ENCODE measurements around the gene NRXN3.

DNA sequence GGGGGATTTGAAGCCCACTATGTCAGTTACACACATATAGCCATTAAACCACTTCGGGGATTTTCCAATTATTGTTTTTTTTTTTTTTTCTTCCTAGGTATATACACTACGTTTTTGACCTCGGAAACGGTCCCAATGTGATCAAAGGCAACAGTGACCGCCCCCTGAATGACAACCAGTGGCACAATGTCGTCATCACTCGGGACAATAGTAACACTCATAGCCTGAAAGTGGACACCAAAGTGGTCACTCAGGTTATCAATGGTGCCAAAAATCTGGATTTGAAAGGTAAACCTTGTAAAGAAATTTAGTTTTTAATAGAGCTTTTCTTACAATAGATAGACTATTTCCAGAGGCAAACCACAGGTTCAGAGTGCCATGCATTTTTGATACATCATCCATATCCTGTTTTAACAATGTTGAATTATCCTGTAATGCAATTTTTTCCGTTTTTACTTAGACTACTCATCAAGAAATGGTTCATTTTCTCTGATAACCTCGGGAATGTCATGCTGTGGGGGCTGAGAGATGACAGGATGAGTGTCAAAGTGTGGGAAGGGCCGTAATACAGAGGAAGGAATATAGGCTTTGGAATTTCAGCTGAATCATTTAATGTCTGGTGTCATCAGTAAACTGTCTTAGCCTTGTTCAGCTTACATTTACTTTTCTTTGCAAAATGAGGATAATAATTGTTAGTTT is 797.1 kb downstream of the NRXN3 start:
- TF ChIP-seq HDAC2 (CRISPR knock-in tag; IDR thresholded peaks at IDR 0.05), result no peak
- TF ChIP-seq STAG1 (CRISPR knock-in tag; IDR thresholded peaks at IDR 0.05), result no peak
- no peak for TF ChIP-seq MAX (IDR thresholded peaks at IDR 0.05)
- no peak for TF ChIP-seq ZNF562 (CRISPR knock-in tag; IDR thresholded peaks at IDR 0.05; ENCODE audit: borderline replicate concordance)
- no peak for TF ChIP-seq RFX5 (IDR thresholded peaks at IDR 0.05; ENCODE audit: low read depth, low read length)
- no peak for TF ChIP-seq THAP7 (CRISPR knock-in tag; IDR thresholded peaks at IDR 0.05)
- TF ChIP-seq, protein P1, sequence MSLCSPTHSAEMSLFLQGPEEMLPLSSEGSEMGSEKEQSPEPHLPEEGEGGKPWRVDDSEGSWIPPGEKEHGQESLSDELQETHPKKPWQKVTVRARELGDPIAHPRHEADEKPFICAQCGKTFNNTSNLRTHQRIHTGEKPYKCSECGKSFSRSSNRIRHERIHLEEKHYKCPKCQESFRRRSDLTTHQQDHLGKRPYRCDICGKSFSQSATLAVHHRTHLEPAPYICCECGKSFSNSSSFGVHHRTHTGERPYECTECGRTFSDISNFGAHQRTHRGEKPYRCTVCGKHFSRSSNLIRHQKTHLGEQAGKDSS (CRISPR knock-in tag; IDR thresholded peaks at IDR 0.05; ENCODE audit: borderline replicate concordance, low read depth), result no peak

All from HepG2 (cell line).